Choroid plexus epithelial cell (primary cell): ENCODE measurements around the gene SEC14L2.

Experiments
- DNase-seq: peaks from one replicate; pipeline ENCODE4 v3.0.0-alpha.2; 2010; ENCODE audit warnings: low read depth
- H3K4me3 ChIP-seq: 2 replicates; pipeline ENCODE4 v1.5.1; 2011; ENCODE audit warnings: low read depth, mild to moderate bottlenecking, control low read depth, low read length, moderate library complexity
- TF ChIP-seq, protein P1 (sequence below): conservative IDR thresholded peaks from 2 replicates; pipeline ENCODE4 v1.5.1; 2011; ENCODE audit warnings: low read depth, mild to moderate bottlenecking, control low read depth, inconsistent platforms, low read length, moderate library complexity

Gene SEC14L2

GRCh38 chr22:30414525-30415047 is 17.8 kb downstream of the SEC14L2 start:
- no peak for DNase-seq
- TF ChIP-seq, protein P1, sequence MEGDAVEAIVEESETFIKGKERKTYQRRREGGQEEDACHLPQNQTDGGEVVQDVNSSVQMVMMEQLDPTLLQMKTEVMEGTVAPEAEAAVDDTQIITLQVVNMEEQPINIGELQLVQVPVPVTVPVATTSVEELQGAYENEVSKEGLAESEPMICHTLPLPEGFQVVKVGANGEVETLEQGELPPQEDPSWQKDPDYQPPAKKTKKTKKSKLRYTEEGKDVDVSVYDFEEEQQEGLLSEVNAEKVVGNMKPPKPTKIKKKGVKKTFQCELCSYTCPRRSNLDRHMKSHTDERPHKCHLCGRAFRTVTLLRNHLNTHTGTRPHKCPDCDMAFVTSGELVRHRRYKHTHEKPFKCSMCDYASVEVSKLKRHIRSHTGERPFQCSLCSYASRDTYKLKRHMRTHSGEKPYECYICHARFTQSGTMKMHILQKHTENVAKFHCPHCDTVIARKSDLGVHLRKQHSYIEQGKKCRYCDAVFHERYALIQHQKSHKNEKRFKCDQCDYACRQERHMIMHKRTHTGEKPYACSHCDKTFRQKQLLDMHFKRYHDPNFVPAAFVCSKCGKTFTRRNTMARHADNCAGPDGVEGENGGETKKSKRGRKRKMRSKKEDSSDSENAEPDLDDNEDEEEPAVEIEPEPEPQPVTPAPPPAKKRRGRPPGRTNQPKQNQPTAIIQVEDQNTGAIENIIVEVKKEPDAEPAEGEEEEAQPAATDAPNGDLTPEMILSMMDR: no peak
- H3K4me3 ChIP-seq: no peak overlapping the region

DNA sequence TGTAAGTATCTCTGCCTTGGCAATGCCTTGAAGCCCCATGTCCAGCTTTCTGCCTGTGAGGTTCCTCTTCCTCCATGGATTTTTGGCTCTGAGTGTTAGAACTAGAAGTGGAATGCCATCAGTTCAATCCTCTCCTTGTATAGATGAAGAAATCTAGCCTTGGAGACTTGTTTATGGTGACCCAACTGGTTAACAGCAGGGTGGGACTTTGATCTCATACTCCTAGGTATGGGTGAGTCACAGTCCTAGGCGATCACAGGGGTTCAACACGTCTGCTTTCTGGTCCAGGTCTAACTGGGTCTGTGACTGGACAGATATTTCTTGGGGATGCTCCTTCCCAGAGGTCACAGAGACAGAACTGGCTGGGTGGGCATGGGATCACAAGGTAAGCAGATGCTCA is 19.6 kb downstream of the SEC14L2 start:
- TF ChIP-seq, protein P1: no peak
- DNase-seq: peak; percentile 60
- no peak overlapping the region for H3K4me3 ChIP-seq

DNA sequence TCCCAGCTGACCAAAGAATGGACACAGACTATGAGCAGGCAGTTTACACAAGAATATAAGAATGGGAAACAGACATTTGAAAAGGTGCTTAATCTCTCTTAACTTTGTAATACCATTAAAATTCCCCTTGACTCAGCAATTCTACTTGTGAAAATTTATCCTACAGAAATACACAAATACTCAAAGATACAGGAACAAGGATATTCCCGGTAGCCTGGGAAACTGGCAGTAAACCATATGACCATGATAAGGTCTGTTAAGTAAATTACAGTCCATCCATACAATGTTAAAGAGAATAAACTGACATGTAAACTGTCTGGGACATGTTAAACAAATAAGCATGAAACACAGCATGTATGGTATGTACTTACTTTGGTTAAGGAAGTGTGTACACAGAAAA is 20.0 kb downstream of the SEC14L2 start:
- TF ChIP-seq, protein P1: no peak
- no peak for DNase-seq
- H3K4me3 ChIP-seq: no peak overlapping the region

DNA sequence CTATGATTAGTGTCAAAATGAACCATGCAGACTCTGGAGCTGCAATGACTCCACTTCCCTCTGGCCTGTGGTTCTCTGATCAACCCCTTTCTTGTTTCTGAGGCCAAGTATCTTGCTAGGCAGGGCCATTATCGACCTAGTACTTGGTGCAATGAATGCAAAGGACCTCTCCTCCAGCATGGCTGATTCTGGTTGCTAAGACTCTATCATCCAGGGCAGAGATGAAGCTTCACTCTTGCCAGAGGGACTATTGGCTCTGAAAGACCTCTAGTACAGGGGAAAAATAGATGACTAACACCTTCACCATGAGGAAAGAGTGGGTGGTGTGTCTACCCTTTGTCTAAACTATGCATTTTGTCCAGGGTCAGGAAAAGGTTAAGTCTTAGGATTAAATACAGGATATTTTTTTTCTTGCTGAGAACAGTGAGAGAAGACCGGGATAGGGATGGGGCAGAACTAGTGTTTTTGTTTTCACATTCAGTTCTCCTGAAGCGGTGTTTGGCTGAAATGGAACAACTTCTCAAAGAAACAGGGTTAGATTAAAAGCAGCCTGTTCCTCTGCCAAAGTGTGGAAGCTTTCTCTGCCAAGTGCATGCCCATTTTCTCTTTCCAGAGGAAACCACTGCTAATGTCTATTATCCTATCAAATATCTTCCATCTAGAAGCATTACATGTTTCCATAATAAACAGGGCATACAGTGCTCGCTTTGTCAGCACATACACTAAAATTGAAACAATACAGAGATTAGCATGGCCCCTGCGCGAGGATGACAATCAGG is 23.7 kb downstream of the SEC14L2 start:
- TF ChIP-seq, protein P1: no peak
- DNase-seq: peak; percentile 89
- H3K4me3 ChIP-seq: no peak overlapping the region

DNA sequence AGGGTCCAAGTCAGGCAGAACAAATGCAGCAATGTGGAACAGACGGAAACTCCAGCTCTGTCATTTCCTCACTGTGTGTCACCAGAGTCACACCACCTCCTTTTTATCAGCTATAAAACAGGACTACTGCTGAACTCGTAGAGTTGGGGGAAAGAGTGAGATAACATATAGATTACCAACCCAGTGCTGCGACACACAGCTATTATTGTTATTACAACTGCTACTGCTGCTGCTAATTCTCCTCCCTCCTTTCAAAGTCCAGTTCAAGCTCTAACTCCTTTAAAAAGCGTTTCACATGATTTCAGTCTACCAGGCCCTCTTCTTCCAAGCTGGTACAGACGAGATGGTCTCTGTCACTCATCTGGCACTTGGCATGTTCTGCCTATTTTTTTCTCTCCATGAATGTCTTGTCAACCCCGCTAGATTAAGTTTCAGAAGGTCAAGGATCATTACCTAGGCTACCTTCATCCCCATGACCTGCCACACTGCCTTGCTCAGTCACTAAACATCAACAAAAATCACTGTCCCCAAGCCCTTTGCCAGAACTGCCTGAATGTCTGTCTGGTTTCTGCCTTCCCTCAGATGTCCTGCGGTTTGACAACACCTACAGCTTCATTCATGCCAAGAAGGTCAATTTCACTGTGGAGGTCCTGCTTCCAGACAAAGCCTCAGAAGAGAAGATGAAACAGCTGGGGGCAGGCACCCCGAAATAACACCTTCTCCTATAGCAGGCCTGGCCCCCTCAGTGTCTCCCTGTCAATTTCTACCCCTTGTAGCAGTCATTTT is 25.1 kb downstream of the SEC14L2 start:
- TF ChIP-seq, protein P1: no peak
- H3K4me3 ChIP-seq: no peak overlapping the region
- DNase-seq: peak; percentile 28

- DNase-seq: peak; percentile 95
- peak overlapping the region; percentile 70 for H3K4me3 ChIP-seq
- TF ChIP-seq, protein P1: no peak
Observed at GRCh38 chr22:30422481-30423300, 25.9 kb downstream of the SEC14L2 start.
